A673 (cell line): ENCODE data around the gene CLTCL1. TPM values are rescaled to one million over a fixed set of nuclear protein-coding genes. Genes with fewer than 3 reads are reported as not detected.

Source experiments
- BruUV-seq: library from RNA; stranded (reverse); fragments of 400-500 nt; replicated peaks from 2 replicates; lab custom pipeline; 2021; lab: Mats Ljungman, UMichigan
- CTCF ChIA-PET: fragments of 300-600 bp; sonication (Branson Sonifier 250); formaldehyde crosslinking; loops from one replicate; lab custom pipeline; 2022; ENCODE audit warnings: antibody characterized with exemption; lab: Charles Lee
- POLR2A ChIA-PET: fragments of 300-600 bp; sonication (Branson Sonifier 250); formaldehyde crosslinking; loops from one replicate; lab custom pipeline; 2022; ENCODE audit warnings: antibody characterized with exemption; ENCODE audit not compliant: low non-redundant PET; lab: Charles Lee
- DNase-seq: peaks from one replicate; pipeline ENCODE4 v3.0.0-alpha.2; 2015; ENCODE audit warnings: low spot score
- H3K27ac ChIP-seq: fragments of 200-600 bp; sonication (generic); 2 replicates; pipeline ENCODE4 v1.5.1; 2016; ENCODE audit warnings: mixed run types, low read depth, mild to moderate bottlenecking, mixed read lengths, antibody characterized with exemption, low read length; ENCODE audit not compliant: poor library complexity, severe bottlenecking
- H3K27me3 ChIP-seq: fragments of 200-600 bp; sonication (generic); replicated peaks from 2 replicates; pipeline ENCODE4 v1.6.1; 2017; ENCODE audit warnings: mixed run types, low read depth, mild to moderate bottlenecking, mixed read lengths, antibody characterized with exemption, low read length; ENCODE audit not compliant: insufficient read depth, poor library complexity
- H3K36me3 ChIP-seq: fragments of 200-600 bp; sonication (generic); 2 replicates; pipeline ENCODE4 v1.6.1; 2016; ENCODE audit warnings: mixed run types, mild to moderate bottlenecking, mixed read lengths, antibody characterized with exemption, low read length; ENCODE audit not compliant: insufficient read depth, poor library complexity, severe bottlenecking
- H3K4me1 ChIP-seq: fragments of 200-600 bp; sonication (generic); 2 replicates; pipeline ENCODE4 v1.6.1; 2017; ENCODE audit warnings: mixed run types, mild to moderate bottlenecking, mixed read lengths, antibody characterized with exemption, low read length; ENCODE audit not compliant: insufficient read depth, poor library complexity, severe bottlenecking
- H3K4me3 ChIP-seq: fragments of 200-600 bp; sonication (generic); 2 replicates; pipeline ENCODE4 v1.5.1; 2016; ENCODE audit warnings: low read depth, mixed run types, mild to moderate bottlenecking, mixed read lengths, low read length; ENCODE audit not compliant: poor library complexity, severe bottlenecking
- H3K9me3 ChIP-seq: fragments of 200-600 bp; sonication (generic); 2 replicates; pipeline ENCODE4 v1.6.1; 2016; ENCODE audit warnings: mixed run types, low read depth, mild to moderate bottlenecking, mixed read lengths, antibody characterized with exemption, low read length; ENCODE audit not compliant: poor library complexity, severe bottlenecking
- CTCF ChIP-seq: fragments of 300-800, 200-600 bp; sonication (generic); conservative IDR thresholded peaks from 2 replicates; pipeline ENCODE4 v1.5.1; 2017; ENCODE audit warnings: low read depth, mild to moderate bottlenecking, antibody characterized with exemption, low read length, moderate library complexity, mixed read lengths
- EZH2 ChIP-seq: fragments of 200-600 bp; sonication (generic); IDR thresholded peaks from 2 replicates; pipeline ENCODE4 v1.6.1; 2017; ENCODE audit warnings: borderline replicate concordance, low read depth, mild to moderate bottlenecking, mixed read lengths, antibody characterized with exemption, low read length; ENCODE audit not compliant: poor library complexity, severe bottlenecking
- intact Hi-C: fragments of 100-400 bp; cut with micrococcal nuclease; formaldehyde crosslinking; loops from one replicate; pipeline ENCODE4 v1.10.0; 2022; ENCODE audit not compliant: unreplicated experiment
- total RNA-seq: library from RNA; stranded (reverse); gene quantifications from 2 replicates; pipeline ENCODE4 v1.2.3, GENCODE V29; 2021

CLTCL1 gene
- total RNA-seq, 1 experiment from 2014 or later: 7.5 TPM

GRCh38 chr22:19138217-19139000 is 153.1 kb downstream of the CLTCL1 start:
- Histone ChIP-seq H3K9me3 (no peaks in the 10 kb centered on the region), H3K27me3 (no peaks in the 10 kb centered on the region), H3K27ac (peak overlapping the region; percentile 26), H3K4me3 (no peak overlapping the region), H3K36me3 (peaks cover 30% of the 10 kb centered on the region), H3K4me1 (no peaks in the 10 kb centered on the region)
- DNase-seq: peak; percentile 35
- intact Hi-C loops: no loop called here
- CTCF ChIA-PET: no interaction called here
- no peak for TF ChIP-seq EZH2
- TF ChIP-seq CTCF: no peak
- POLR2A ChIA-PET: no interaction called here
- BruUV-seq: no TSS peak

- Histone ChIP-seq H3K36me3 (peaks cover 30% of the 10 kb centered on the region), H3K27me3 (no peaks in the 10 kb centered on the region), H3K4me1 (no peaks in the 10 kb centered on the region), H3K9me3 (no peaks in the 10 kb centered on the region), H3K27ac (peak overlapping the region; percentile 26), H3K4me3 (no peak overlapping the region)
- DNase-seq: no peak
- BruUV-seq: no TSS peak
- TF ChIP-seq CTCF (no peak), EZH2 (no peak)
- intact Hi-C loops: no loop called here
- CTCF ChIA-PET: no interaction called here
- POLR2A ChIA-PET: no interaction called here
These were observed 153.9 kb downstream of the CLTCL1 start for GRCh38 chr22:19137384-19138216.

GRCh38 chr22:19136915-19137314 is 154.6 kb downstream of the CLTCL1 start:
- no peak overlapping the region for H3K27ac ChIP-seq
- no peaks in the 10 kb centered on the region for H3K9me3 ChIP-seq
- POLR2A ChIA-PET: no interaction called here
- intact Hi-C loops: no loop called here
- peaks cover 23% of the 10 kb centered on the region for H3K36me3 ChIP-seq
- no peak overlapping the region for H3K4me3 ChIP-seq
- no peaks in the 10 kb centered on the region for H3K4me1 ChIP-seq
- H3K27me3 ChIP-seq: no peaks in the 10 kb centered on the region
- TF ChIP-seq CTCF: no peak
- TF ChIP-seq EZH2: no peak
- CTCF ChIA-PET: no interaction called here
- no TSS peak for BruUV-seq
- no peak for DNase-seq
